Hindlimb muscle (tissue), 1 donor: ENCODE data around the gene CYBB. TPM values are rescaled to one million over a fixed set of nuclear protein-coding genes. Genes with fewer than 3 reads are reported as not detected.

ENCODE experiments used
- DNase-seq: peaks from one replicate; pipeline ENCODE4 v3.0.0-alpha.2; 2013
- polyA plus RNA-seq: library from polyadenylated mRNA; unstranded; fragments of 120-200 nt; gene quantifications from one replicate; pipeline ENCODE4 v1.2.1, GENCODE V29; 2013; ENCODE audit not compliant: insufficient read length

CYBB gene
- polyA plus RNA-seq, 1 donor: 22.6 TPM

GRCh38 chrX:37786624-37787422, 7.0 kb downstream of the CYBB start:
- DNase-seq: no peak

DNA sequence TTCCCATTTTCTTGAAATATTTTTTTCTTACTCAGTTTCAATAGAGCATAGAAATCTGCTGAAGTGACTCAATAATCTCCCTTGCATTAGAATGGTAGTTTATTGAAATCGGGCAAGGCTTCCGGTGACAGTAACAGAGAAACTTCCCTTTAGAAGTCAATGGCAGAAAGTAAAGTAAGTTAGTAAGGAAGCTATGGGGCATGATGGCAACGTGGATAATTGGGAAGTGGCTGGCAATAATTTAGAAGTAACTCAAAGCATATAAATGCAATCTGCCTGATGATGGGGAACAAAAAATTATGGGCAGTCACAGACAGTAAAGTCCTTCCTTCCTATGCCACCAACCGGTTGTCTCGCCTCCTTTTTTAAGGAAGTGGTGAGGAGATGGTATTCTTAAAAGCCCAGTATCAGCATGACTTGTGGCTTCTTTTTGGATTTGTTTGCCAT, 7.6 kb downstream of the CYBB start:
- no peak for DNase-seq

GRCh38 chrX:37796310-37796709, 16.5 kb downstream of the CYBB start:
- no peak for DNase-seq

DNA sequence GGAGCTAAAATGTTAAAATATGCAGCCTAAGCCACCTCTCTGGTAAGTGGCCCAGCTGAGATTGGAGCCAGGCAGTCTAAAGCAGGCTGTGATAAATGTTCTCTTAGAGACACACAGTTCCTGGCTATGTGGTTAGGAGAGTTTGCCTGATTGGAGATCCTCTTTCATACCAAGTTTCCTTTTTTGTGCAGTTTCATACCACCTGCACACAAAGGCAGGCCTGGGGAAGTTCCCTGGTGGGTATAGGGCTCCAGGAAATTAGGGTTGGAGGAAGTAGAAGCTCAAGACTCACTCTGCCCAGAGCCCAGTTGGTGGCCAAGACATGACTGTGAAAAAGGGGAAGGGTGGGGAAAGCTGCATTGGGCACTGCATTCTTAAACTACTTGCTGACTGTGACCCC, 16.9 kb downstream of the CYBB start:
- DNase-seq: no peak

DNA sequence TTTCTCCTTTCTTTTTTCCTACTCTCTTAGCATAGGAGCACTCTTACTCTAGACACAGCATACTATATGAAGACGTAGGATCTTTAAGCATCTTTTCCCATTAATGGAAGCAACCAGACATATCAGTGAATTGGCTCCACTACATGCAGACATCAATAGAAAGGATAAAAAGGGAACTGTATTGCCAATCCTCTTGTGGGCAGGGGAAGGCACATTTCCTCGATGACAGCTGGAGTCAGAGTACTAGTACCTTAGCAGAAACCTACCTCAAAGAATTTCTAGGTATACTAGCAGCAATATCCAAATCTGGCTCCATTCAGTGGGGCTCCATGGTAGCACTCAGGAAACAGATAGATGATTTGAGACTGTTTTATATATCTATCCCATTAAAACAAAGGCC, 20.1 kb downstream of the CYBB start:
- no peak for DNase-seq

GRCh38 chrX:37800717-37801116, 20.9 kb downstream of the CYBB start:
- no peak for DNase-seq

- DNase-seq: no peak
Measured at GRCh38 chrX:37802028-37802427, 22.2 kb downstream of the CYBB start.

- no peak for DNase-seq
Measured at GRCh38 chrX:37803057-37803456, 23.2 kb downstream of the CYBB start.

- DNase-seq: no peak
Measured at GRCh38 chrX:37809970-37810369, 30.1 kb downstream of the CYBB start.

- DNase-seq: no peak
Measured at GRCh38 chrX:37812110-37812509, 32.3 kb downstream of the CYBB start.

DNA sequence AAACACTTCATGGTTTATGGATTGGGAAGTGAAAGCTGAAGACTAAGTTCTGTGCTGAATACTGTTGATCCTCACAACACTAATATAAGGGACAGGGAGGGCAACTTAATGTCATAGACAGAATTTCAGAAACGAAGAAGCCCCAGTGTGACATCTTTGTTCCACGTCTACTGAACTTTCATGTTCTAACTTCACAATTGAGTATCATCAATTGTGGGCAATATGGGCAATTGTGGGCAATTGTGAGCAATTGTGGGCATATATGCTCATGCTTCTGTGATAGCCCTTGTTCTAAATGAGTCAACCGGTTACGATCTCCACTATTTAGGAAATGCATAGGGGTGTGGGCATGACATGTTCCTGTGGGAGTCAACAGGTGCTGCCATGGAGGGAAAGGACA, 33.7 kb downstream of the CYBB start:
- DNase-seq: no peak

GRCh38 chrX:37815366-37815765, 35.5 kb downstream of the CYBB start:
- no peak for DNase-seq

DNA sequence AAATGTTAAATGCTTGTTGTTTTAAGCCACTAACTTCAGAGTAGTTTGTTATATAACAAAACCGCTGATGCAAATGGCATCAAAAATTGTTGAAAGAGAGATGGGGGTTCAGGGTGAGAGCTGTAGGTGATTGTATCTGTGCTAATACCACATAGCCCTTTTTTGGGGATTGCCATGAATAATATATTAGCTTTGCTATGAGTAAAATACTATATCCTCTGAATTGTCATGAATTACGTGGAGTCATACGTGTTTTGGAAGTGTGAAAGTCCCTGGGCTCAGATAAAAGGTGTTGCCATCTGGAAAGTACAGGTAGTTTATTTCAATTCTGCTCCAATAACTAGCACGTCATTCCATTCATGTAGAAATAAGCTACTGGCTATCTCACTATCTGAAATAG, 36.9 kb downstream of the CYBB start:
- DNase-seq: no peak

- DNase-seq: no peak
Measured at GRCh38 chrX:37817176-37817575, 37.3 kb downstream of the CYBB start.

GRCh38 chrX:37817579-37817978, 37.7 kb downstream of the CYBB start:
- no peak for DNase-seq

GRCh38 chrX:37818031-37818430, 38.2 kb downstream of the CYBB start:
- DNase-seq: no peak

DNA sequence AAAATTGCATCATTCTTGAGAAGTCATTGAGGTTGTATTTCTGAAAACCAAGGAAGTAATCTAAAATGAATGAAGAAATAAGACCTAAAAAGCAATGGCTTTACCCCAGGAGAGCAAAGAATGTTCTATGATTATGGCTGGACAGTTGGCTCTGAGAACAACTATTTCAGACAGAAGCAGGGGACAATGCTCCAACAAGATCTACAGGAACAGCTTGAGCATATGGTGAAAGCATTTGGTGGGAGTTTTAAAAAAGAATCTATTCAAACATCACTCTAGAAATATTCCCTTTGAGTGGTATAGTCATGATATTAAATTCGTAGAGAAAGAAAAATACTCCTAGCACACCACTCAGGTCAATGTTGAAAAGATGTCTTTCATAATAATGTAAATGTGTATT, 40.8 kb downstream of the CYBB start:
- no peak for DNase-seq

DNA sequence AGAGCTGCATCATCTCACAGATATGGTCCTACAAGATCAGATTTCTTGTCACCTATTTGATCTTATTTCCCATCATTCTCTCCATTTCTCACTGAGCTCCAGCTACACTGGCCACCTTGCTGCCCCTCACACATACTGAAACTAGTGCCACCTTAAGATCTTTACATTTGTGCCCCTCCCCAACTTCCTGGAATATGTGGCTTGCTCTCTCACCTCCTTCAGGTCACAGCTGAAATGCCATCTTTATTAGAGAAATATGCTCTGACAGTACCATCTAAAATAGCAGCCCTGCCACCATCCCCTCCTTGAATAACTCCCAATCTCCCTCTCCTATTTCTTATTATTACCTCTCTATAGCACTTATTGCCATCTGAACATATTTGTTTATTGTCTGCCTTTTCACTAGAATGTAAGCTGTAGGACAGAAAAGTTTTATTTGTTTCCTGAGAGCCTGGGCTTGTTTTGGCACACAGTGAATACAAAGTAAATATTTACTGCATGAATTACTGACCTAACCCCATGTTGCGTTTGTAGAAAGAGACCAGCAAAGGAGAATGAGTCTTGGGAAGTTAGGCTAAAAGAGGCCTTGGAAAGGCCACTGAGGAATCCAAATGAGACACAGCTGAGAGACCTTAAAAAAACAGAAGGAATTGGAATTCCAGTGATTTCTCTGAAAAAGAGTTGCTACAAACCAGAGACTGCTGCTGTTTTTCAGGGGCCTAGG, 44.8 kb downstream of the CYBB start:
- DNase-seq: no peak

DNA sequence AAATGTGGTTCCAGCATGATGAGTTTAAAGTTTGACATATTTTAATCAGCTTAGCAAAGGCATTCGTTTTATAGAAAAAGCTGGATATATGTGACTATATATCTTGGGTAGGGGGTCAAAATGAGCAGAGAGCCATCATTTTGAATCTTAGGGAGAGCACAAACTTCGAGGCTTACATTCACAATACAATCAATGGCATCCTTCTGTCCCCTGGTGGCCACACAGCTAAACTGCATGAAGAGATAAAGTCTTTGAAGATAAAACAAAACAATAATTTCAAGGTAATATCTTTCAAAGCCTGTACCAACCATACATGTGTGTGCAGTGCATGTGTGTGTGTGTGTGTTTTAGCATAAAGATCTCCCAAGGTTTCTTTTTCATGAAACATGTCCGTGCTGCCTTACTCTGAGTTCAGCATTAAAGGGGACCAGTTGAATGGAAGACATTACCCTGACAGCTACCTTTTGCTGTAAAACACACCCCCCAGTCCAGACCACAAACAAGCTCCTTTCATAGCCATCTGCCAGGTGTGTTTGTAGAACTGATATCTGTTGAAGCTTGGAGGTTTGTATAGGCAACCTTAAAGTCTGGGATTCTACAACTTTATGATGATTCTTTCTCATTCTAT, 45.5 kb downstream of the CYBB start:
- DNase-seq: peak; percentile 17

DNA sequence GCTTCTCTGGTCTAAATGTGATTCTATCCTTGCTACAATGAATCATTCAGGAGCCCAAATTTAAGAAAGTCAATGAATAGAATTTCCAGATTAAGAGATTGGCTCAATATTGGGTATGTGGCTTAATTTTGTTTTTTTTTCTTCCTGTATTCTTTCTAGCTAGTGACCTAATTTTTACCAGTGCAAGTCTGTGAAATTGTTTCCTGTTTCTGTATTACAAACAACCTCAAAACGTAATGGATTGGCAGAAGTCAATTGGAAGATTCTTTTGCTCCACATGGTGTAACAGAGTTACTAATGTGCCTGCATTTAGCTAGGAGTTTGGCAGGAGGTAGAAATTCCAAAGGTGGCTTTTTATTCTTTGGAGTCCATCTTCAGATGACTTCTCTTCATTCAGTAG, 49.9 kb downstream of the CYBB start:
- no peak for DNase-seq

DNA sequence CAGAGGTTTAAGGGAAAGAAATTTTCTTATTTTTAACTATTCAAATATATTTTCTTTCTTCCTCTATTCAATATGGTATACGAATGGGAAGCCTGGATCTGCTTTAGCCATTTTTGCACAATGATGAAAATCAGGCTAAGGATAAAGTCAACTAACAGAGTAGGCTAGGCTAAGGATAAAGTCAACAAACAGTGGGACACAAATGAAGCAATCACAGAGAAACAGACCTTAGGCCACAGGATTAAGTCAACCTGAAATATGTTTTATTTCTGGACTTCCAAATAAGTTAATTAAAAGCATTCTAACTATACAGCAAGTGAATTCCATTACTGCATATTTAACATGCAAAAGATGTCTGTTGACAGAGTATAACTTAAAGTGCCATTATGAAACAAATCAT, 50.5 kb downstream of the CYBB start:
- DNase-seq: no peak

DNA sequence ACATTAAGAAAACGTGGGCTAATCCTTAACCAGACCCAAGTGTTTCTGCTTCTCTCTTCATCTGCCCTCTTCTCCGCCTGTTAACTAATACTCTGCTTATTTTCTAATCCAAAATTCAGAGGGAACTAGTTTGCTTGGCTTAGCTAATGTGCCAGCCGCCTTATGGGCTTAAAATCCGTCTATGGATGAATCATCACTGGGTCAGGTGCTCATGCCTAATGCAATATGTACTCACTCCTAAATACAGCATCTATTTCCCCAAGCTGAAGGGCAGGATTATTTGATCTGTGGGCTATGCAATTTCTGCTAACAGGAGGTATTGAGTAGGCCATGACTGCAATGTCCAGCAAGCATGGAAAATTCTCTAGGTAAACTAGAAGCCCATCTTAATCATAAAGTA, 55.1 kb downstream of the CYBB start:
- no peak for DNase-seq

GRCh38 chrX:37840931-37841330, 61.1 kb downstream of the CYBB start:
- DNase-seq: no peak

DNA sequence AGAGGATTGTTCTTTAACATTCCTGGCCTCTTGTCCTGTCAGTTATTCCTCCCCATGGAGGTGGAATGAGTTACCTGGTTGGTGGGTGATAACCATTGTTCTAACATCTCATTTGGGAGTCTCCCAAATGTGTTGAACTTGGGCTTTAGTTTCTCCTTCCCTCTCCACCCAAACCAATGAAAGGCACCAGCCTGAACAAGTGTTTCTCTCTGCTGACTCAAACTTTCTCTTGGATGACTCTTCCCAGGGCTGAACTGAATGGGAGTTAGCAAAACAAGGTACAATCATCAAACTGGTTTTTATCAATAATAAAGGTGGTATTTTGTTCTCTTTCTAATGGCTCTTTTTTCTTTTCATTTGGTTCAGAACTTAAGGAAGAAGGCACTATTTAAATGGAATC, 64.8 kb downstream of the CYBB start:
- DNase-seq: no peak
